Glutamatergic neuron (in vitro differentiated cells): ENCODE data around the gene TRIM13. TPM values are rescaled to one million over a fixed set of nuclear protein-coding genes. Genes with fewer than 3 reads are reported as not detected.

Experiments used
- DNase-seq: peaks from one replicate; pipeline ENCODE4 v3.0.0; 2022
- H3K27ac Mint-ChIP-seq: one replicate; pipeline ENCODE4 v1.8.0; 2020; ENCODE audit warnings: mild to moderate bottlenecking, mixed read lengths, inconsistent platforms; ENCODE audit not compliant: unreplicated experiment
- H3K27me3 Mint-ChIP-seq: one replicate; pipeline ENCODE4 v1.8.0; 2020; ENCODE audit warnings: mild to moderate bottlenecking, moderate library complexity, mixed read lengths, inconsistent platforms; ENCODE audit not compliant: unreplicated experiment
- H3K36me3 Mint-ChIP-seq: one replicate; pipeline ENCODE4 v1.8.0; 2020; ENCODE audit warnings: mild to moderate bottlenecking, mixed read lengths, inconsistent platforms; ENCODE audit not compliant: unreplicated experiment
- H3K4me1 Mint-ChIP-seq: one replicate; pipeline ENCODE4 v1.8.0; 2020; ENCODE audit warnings: mild to moderate bottlenecking, low read depth, mixed read lengths, inconsistent platforms; ENCODE audit not compliant: unreplicated experiment
- H3K4me3 Mint-ChIP-seq: one replicate; pipeline ENCODE4 v1.8.0; 2020; ENCODE audit warnings: mild to moderate bottlenecking, mixed read lengths, inconsistent platforms; ENCODE audit not compliant: unreplicated experiment
- H3K9me3 Mint-ChIP-seq: one replicate; pipeline ENCODE4 v1.8.0; 2020; ENCODE audit warnings: mild to moderate bottlenecking, moderate library complexity, mixed read lengths, inconsistent platforms; ENCODE audit not compliant: unreplicated experiment
- CTCF ChIP-seq: fragments of 200-600 bp; sonication (generic); IDR thresholded peaks from one replicate; pipeline ENCODE4 v1.5.0; 2021; ENCODE audit not compliant: partially characterized antibody, unreplicated experiment
- total RNA-seq: library from RNA; stranded (reverse); fragmentation: NEBNext Ultra II Directional; extraction: Animal tissue kit (Norgen Biotek cat#: 25700); gene quantifications from one replicate; pipeline ENCODE4 v1.2.1, GENCODE V29; 2021; ENCODE audit not compliant: unreplicated experiment

Gene TRIM13
- total RNA-seq, 1 donor from 2014 or later = 43.1 TPM

GRCh38 chr13:50026788-50027473 is 30.1 kb downstream of the TRIM13 start:
- no peaks in the 10 kb centered on the region for H3K4me1 Mint-ChIP-seq
- no peak for TF ChIP-seq CTCF
- no peaks in the 10 kb centered on the region for H3K27me3 Mint-ChIP-seq
- no peaks in the 10 kb centered on the region for H3K9me3 Mint-ChIP-seq
- no peak overlapping the region for H3K27ac Mint-ChIP-seq
- H3K36me3 Mint-ChIP-seq = no peaks in the 10 kb centered on the region
- no peak for DNase-seq
- no peak overlapping the region for H3K4me3 Mint-ChIP-seq

GRCh38 chr13:50030315-50030714 is 33.5 kb downstream of the TRIM13 start:
- Mint-ChIP-seq H3K27me3 (no peaks in the 10 kb centered on the region), H3K4me3 (no peak overlapping the region), H3K27ac (no peak overlapping the region), H3K9me3 (no peaks in the 10 kb centered on the region), H3K4me1 (no peaks in the 10 kb centered on the region), H3K36me3 (no peaks in the 10 kb centered on the region)
- no peak for TF ChIP-seq CTCF
- no peak for DNase-seq

GRCh38 chr13:50033725-50034124 is 36.9 kb downstream of the TRIM13 start:
- Mint-ChIP-seq H3K27ac (no peak overlapping the region), H3K36me3 (no peaks in the 10 kb centered on the region), H3K4me3 (no peak overlapping the region), H3K4me1 (no peaks in the 10 kb centered on the region), H3K27me3 (no peaks in the 10 kb centered on the region), H3K9me3 (no peaks in the 10 kb centered on the region)
- DNase-seq = no peak
- TF ChIP-seq CTCF = no peak

- Mint-ChIP-seq H3K36me3 (no peaks in the 10 kb centered on the region), H3K27me3 (no peaks in the 10 kb centered on the region), H3K9me3 (no peaks in the 10 kb centered on the region), H3K27ac (no peak overlapping the region), H3K4me1 (no peaks in the 10 kb centered on the region), H3K4me3 (no peak overlapping the region)
- no peak for TF ChIP-seq CTCF
- no peak for DNase-seq
These were observed 40.9 kb downstream of the TRIM13 start for GRCh38 chr13:50037788-50038187.

GRCh38 chr13:50038266-50038665 is 41.4 kb downstream of the TRIM13 start:
- H3K36me3 Mint-ChIP-seq = no peaks in the 10 kb centered on the region
- H3K27me3 Mint-ChIP-seq = no peaks in the 10 kb centered on the region
- no peaks in the 10 kb centered on the region for H3K4me1 Mint-ChIP-seq
- H3K27ac Mint-ChIP-seq = no peak overlapping the region
- TF ChIP-seq CTCF = no peak
- no peak for DNase-seq
- H3K9me3 Mint-ChIP-seq = no peaks in the 10 kb centered on the region
- H3K4me3 Mint-ChIP-seq = no peak overlapping the region
